ENCODE results near the gene EIF3L.

DNA sequence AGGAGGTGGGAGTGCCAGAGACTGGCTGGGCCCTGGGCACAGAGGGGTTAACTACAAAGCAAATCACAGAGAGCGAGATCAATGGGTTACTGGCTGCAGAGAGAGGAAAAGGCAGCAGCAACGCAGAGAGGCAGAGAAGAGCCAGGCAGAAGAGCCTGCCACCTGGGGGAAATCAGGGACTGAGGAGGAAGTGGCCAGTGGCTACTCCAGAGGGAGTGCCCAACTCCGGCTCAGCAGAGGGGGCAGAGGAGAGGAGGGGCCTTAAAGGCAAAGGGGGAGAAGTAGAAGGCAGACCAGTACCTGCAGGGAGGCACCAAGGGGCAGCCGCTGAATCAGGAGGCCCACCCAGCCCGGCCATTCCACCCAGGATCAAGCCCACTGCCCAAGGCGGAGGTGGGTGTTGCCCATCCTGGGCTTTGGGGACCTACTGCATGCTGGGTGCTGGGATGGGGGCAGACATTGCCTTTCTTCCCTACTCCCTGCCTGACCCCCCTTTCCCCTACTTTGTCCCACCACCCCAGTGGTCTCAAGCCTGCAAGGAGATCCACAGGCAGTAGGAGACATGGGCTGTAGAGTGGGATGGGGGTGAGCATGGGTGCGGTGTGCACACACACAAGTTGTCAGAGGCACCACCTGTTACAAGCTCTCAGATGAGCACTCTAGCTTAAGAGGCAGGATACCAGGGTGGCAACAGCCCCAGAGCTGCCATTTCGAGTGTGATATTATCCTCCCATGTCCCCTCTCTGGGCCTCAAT is 27.0 kb upstream of the EIF3L start:
- TF ChIP-seq, protein P1, sequence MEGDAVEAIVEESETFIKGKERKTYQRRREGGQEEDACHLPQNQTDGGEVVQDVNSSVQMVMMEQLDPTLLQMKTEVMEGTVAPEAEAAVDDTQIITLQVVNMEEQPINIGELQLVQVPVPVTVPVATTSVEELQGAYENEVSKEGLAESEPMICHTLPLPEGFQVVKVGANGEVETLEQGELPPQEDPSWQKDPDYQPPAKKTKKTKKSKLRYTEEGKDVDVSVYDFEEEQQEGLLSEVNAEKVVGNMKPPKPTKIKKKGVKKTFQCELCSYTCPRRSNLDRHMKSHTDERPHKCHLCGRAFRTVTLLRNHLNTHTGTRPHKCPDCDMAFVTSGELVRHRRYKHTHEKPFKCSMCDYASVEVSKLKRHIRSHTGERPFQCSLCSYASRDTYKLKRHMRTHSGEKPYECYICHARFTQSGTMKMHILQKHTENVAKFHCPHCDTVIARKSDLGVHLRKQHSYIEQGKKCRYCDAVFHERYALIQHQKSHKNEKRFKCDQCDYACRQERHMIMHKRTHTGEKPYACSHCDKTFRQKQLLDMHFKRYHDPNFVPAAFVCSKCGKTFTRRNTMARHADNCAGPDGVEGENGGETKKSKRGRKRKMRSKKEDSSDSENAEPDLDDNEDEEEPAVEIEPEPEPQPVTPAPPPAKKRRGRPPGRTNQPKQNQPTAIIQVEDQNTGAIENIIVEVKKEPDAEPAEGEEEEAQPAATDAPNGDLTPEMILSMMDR (IDR thresholded peaks at IDR 0.05): no peak
- no peak for TF ChIP-seq POLR2A (IDR thresholded peaks at IDR 0.05)

Data from esophagus squamous epithelium (tissue), 4 donors.